RPMI7951 (cell line): ENCODE data around the gene SEL1L. TPM values are rescaled to one million over a fixed set of nuclear protein-coding genes. Genes with fewer than 3 reads are reported as not detected.
"Not testable (repeated sequence)": the region's sequence is repeated elsewhere in the genome, so short reads cannot be mapped to it uniquely, and the experiment has no call there.

ENCODE experiments used
- DNase-seq: peaks from one replicate; pipeline ENCODE4 v3.0.0-alpha.2; 2012; ENCODE audit warnings: low read depth
- total RNA-seq: library from RNA; depleted of rRNA; stranded (reverse); fragments of >200 nt; shearing (Covaris generic); gene quantifications from 2 replicates; pipeline ENCODE4 v1.2.3, GENCODE V29; 2014

The SEL1L gene
- total RNA-seq, 1 experiment from 2014 or later, result 34.6 TPM

DNA sequence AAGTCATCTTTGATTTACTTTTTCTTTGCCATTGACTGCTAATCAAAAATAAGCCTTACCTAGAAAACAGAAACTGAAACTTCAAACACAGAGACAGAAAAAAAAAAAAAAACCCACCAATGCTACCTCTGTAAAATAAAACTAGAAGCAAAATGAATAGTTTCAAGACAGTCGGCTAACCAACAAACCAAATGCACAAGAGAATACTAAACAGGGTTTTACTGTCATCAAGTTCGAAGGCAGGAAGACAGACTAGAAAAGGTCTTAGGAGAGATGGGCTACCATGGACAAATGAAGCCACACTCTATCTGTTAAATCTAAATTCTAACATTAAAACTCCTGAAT lies 59.5 kb downstream of the SEL1L start:
- no peak for DNase-seq

DNA sequence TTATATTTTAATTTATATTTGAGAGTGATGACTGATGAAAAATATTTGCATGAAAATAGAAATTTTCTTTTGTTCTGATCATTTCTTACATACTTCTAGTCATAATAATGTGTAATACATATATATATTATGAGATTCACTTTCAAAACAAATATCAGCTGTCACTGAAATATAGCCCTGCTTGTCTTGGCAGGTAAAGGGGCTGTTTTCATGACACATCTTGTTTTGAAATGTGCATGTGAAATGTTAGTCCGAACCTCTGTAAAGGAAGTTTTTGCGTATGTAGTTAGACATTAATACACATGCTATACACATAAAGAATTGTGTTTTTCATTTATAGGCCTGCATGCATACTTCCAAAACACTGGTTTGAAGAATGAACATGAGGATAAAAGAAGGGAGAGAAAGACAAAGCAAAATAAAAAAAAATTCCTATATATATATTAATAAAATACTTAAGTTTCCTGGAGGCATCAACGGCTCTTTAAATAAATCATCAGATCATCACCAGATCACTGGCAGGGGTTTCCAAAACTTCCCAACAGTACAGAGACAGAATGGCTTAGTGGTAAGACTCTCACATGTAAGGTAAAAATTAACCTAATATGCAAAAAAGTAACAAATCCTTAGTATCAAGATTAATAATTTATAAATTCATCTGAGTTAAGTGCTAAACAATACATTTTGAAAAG lies 60.1 kb downstream of the SEL1L start:
- DNase-seq, result no peak

DNA sequence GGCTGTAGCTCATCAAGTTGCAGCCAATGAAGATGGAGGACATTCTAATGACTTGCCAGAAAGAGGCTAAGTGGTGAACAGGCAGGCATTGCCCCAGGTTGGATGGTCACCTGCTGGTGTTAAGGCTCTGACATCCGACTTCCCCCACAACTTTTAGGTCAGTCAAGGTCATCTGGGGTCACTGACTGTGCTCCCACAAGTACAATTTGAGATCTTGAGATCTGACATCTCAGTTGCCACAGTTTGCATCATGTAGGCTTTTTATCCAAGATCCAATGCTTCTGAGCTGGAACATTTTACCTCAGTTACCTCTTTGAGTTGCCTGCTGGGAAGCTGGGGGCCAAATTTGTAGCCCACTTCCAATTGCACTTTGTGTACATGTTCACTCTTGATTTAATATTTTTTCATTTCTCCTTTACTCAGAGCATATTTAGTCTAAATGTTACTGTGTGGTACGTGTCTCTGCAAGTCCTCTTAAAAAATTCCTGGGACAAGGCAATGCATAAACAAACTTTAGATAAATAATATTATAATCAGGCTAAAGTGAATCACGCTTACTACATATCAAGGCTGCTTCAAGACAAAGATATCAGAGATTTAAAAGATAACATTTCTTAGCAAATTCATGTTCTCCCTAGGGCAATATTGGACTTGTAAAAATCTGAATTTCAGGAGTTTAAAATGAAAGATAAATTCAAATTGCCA lies 61.4 kb downstream of the SEL1L start:
- no peak for DNase-seq

DNA sequence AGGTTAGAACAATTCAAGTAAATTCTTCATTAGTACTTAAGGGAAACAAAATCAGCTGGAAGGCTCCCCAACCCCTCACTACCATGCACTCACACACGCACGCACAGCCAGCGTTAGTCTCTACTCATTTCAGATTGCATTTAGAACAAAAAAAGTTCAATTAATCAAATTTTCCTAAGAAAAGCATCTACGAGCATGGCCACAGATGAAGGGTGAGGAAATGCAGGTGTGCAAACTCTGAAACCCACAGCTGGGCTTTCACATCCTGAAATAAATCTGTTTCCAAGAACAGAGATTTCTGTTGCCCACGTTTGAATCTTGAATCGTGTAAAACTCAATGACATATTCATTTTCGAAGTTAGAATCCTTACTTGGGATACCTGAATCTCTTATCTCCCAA lies 62.6 kb downstream of the SEL1L start:
- DNase-seq, result no peak

DNA sequence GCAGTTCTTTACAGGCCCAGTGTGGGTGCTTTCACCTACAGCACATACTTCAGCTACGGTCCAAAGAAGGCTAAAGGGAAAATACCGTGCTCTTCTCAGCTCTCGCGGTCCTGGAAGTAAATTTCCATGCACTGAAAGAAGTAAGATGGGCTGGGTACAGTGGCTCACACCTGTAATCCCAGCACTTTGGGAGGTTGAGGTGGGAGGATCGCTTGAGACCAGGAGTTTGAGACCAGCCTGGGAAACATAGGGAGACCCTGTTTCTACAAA lies 63.2 kb downstream of the SEL1L start:
- DNase-seq, result not testable (repeated sequence)

DNA sequence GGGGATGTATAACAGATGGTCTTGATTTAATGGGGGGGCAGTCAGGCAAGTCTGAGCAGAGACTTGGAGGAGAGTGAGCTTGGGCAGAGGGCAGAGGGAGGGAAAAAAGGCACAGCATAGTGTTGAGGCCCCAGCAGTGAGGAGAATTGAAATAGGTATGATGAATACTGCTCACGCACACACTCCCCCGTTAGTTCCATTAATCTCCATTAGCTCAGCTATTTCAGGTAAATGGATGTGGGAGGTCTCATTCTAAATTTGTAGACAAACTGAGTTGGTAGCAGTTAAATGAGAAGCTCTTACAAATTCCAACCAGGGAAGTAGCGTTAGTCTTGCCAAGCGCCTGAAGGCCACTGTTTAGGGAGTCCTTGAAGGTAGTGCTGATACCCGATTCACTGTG lies 66.8 kb downstream of the SEL1L start:
- no peak for DNase-seq

DNA sequence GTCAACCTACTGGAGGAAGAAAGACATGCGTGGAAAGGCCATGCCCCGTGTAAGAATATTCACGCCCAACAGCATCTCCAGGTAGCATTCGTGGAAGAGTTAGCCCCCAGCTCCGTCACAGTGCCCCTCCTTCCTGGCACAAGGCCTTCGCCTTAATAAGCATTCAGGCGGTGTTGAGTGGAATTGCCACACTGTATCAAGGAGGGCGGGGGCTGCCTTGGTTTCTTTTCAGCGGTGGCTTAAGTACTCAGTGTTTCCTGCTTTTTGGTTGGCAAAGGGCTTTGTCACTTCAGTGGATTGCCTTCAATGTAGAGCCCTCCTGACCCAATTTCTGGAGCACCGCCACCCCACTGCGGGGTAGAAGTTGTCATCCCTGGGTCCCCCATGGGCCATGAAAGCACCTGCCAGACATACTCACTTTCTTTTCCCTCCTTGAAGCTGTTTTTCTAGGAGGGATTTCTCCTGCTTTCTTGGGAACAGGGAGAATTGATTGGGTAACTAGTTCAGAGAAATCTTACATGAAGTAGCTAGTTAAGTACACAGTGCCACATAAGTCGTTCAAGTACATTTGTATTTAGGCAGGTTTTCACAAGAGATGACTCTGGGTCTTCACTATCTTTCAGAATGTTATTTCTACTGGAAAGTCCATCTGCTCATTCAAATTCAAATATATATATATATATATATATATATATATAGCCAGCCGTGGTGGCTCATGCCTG lies 68.0 kb downstream of the SEL1L start:
- DNase-seq, result no peak

DNA sequence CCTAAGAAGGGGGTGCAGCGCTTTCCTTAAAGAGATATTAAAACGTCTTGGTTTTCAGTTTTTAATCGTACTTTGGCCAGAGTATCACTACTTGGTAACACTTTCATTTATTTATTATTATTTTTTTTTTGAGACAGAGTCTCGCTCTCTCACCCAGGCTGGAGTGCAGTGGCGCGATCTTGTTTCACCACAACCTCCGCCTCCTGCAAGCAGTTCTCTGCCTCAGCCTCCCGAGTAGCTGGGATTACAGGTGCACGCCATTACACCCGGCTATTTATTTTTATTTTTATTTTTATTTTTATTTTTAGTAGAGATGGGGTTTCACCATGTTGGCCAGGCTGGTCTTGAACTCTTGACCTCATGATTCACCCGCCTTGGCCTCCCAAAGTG lies 68.7 kb downstream of the SEL1L start:
- not testable (repeated sequence) for DNase-seq

DNA sequence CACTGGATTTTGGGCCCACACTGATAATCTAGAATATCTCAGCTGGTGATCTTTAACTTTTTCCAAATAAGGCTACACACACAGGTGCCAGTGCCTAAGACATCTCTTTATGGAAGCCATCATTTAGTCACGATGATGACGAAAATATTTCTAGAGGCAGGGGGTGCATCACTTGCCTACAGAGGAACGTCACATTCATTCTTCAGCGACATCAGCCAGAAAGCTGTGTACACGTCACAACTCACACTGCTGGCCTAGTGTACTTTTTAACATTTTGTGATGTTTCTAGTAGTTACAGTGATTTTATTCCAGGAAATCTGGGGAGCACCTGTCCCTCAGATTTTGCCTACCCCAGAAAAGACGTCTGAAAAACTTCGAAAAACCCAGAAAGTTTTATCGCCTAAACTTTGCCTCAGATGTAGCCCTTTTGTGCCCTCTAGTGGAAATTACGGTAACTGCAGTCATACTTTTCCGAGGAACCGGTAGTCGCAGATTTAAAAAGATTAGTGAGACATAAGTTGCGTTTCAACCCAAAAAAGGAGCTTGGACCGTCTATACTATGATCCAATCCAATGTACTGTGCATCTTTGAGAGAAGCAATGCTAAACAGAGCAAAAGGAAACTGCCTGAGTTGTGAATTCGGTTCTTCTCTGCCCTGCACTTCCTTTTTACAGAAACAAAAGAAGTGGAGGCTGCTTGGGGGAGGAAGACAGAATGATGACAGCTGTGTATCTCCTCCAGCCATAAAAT lies 69.2 kb downstream of the SEL1L start:
- DNase-seq, result peak; percentile 51

DNA sequence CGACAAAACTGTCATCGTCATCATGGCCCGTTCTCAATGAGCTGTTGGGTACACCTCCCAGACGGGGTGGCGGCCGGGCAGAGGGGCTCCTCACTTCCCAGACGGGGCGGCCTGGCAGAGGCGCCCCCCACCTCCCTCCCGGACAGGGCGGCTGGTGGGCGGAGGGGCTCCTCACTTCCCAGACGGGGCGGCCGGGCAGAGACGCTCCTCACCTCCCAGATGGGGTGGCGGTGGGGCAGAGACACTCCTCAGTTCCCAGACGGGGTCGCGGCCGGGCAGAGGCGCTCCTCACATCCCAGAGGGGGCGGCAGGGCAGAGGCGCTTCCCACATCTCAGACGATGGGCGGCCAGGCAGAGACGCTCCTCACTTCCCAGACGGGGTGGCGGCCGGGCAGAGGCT lies 71.3 kb downstream of the SEL1L start:
- not testable (repeated sequence) for DNase-seq

DNA sequence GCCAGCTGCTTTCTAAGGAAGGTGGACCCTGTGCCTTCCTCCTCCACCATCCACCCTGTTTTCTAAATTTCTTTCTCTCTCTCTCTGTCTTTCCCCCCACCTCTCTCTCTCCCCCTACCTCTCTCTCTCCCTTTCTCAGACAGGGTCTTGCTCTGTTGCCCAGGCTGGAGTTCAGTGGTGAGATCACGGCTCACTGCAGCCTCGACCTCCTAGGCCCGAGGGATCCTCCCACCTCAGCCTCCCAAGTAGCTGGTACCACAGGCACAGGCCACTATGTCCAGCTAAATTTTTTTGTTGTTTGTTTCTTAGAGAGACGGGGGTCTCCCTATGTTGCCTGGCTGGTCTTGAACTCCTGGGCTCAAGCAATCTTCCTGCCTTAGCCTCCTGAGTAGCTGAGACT lies 73.7 kb downstream of the SEL1L start:
- no peak for DNase-seq

DNA sequence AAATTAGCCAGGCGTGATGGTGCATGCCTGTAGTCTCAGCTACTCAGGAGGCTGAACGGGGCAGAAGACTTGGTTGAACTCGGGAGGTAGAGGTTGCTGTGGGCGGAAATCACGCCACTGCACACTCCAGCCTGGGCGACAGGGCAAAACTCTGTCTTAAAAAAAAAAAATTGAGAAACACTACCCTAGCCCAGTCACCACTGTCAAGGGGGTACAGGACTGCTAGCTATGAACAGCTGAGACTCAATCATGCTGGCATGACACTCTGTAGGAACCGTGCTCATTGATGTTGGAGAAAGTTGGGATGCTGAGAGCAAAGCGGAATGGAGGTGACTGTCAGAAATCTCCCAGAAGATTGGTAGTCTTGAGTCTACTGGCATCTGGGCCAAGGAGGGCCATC lies 75.3 kb downstream of the SEL1L start:
- DNase-seq, result no peak

DNA sequence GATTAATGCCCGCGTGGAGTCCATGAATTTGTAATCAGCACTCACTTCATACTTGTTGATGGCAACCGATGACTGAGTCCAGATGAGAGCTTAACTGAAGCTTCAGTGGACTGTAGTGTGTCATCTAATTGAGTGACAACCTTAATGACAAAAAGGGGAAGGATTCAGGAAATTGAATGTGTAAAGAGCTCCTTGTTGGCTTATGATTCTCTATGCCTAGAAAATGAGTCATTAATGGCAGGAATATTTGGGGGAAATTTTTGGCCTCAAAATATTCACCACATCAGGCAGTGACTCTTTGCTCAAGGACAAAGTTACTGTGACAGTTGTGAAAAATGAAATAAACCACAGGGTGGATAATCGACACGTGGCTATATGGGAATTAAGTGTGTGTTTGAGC lies 78.3 kb downstream of the SEL1L start:
- no peak for DNase-seq

DNA sequence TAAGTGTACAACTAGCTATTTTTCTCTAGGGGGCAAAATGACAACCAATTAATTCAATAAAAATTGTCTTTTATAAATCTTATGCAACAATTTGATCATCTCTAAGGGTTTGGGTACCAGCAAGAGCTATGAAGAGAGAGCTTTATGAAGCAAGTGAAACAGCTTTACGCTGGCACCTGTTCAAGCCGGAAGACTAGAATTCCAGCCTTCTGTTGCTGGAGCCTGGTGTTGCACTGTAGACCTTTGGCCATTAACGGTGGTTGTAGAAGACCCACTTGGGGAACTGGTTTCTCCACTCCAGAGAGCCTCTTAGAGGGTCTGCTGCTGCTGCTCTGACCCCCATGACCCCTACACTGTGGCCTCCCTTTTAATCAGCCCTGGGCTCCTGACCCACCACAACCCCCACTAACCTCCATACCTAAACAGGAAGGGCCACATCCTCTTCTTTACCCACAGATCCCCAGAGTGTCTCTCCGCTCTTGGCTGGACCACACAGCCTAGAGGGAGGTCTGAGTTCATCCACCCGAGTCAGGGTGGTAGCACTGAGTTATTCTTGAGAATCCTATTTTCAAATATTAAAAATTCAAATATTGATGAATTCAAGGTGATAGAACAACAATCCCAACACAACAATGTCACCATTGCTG lies 79.0 kb downstream of the SEL1L start:
- no peak for DNase-seq

DNA sequence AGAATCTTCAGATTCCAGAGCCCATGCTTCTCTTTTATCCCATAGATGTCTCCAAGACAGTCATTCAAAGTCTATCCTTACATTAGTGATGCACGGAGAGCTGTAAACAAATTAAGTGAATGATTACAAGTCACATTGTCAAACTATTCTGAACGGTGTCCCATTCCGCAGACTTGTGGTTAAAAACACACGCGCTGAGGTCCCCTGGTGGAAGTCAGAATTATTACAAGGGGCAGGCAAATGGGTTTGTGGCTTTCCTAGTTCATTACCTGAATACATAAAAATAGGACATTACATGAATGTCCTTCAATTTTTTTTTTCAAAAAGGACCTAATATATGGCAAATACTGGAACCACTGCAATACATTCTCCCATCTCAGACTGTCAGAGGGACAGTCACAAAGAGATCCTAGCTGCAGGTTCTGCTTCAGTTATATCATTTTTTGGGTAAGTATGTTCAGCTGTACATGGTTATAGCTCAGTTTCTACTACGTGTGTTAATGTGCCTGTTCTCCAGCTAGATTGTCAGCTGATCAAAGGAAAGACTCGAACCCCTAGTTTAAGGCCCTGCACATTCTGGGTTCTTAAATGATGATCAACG lies 80.4 kb downstream of the SEL1L start:
- DNase-seq, result peak; percentile 47

DNA sequence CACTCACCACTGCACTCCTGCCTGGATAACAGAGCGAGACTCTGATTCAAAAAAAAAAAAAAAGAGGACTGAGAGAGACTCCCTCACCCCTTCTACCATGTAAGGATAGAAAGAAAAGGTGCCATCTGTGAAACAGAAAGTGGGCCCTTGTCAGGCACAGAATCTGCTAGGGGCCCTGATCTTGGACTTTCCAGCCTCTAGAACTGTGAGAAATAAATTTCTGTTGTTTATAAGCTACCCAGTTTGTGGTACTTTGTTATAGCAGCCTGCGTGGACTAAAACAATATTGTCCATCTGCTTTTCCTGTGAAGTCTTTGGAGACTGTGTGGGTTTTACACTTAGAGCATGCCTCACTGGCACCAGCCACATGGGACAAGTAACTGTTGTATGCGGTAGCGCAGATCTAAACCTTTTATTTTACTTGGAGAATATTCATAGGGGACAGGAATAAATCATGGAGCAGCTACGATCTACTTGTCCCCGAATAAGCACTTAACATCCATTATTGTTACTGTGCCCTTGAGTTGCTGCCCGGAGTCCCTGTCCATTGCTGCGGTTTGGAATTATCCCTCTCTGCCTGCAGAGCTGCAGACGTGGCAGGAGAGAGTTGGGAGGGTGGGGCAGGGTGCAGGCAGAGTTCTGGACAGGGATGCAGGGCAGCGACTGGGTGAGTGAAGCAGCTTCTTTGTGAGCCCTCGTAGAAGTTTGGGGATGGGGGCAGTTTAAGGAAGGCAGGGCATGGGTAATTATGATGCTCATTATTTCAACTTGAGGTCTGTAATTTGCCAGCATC lies 81.1 kb downstream of the SEL1L start:
- no peak for DNase-seq

DNA sequence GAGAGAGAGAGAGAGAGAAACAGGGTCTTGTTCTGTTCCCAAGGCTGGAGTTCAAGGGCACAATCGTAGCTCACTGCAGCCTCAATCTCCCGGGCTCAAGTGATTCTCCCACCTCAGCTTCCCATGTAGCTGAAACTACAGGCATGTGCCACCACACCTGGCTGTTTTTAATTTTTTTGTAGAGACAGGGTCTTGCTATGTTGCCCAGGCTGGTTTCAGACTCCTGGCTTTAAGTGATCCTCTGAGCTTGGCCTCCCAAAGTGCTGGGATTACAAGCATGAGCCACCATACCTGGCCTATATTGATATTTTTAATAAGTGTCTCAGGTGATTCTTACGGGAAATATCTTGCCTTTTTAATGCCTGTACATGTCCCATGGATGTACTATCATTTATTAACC lies 82.7 kb downstream of the SEL1L start:
- no peak for DNase-seq

DNA sequence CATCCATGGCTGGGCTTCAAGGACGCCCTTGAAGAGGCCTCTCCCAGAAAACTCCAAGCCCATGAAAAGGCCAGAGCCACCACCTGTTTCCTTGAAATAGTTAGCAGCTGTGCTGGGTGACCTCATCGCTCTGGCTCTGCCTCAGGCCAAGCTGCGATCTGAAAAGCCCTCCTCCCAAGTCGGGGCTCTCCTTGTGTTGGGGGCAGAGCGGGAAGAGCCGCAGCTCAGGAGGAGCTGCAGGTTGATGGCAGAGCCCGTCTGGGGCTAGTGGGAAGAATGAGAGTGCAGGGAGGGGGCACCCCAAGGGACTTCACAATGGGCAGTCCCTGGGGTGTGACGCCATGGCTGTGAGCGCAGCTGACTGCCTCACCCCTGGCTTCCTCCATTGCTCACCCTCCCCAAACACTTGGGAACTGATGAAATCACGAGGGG lies 83.5 kb downstream of the SEL1L start:
- DNase-seq, result peak; percentile 63

DNA sequence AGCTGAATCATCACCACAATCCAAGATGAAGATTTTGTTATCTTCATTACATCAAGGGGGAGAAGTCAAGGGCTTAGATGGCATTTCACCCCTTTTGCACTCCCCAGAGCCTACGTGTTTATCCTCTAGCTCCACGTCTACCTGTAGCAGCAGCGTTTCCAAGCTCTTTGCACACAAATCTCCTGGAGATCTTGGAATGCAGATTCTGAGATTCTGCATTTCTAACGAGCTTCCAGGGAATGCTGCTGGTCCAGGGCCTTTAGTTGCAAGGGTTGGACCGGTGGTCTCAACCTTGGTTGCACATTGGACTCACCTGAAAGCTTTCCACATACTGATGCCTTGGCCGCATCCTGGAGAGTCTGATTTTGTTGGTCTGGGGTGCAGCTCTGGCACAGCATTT lies 84.1 kb downstream of the SEL1L start:
- no peak for DNase-seq

DNA sequence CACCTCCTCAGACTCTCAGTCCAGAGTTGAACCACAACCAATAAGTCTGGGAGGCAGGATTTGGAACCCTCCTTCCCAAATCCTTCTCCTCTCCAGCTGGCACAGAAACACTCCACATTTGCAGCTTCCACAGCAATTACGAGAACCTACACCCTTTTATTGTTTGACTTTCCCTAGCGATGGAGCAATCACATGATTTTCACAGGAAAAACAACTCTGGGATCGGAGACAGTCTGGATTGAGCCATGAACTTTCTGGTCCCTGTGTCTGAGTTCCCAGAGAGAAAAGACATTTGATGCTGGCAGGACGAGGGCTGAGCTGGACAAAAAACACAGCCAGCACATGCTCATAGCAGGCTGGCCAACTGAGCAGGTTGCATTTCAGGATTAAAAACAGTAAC lies 84.5 kb downstream of the SEL1L start:
- DNase-seq, result no peak
